ENCODE measurements around the gene SULT1A1. TPM values are rescaled to one million over a fixed set of nuclear protein-coding genes. Genes with fewer than 3 reads are reported as not detected.
"Not testable (repeated sequence)": the region's sequence is repeated elsewhere in the genome, so short reads cannot be mapped to it uniquely, and the experiment has no call there.

SULT1A1 gene
- total RNA-seq, 1 experiment from 2014 or later = 3.2 TPM

- H3K27ac Mint-ChIP-seq = no peak overlapping the region
Measured at GRCh38 chr16:28623172-28623711, 13.4 kb upstream of the SULT1A1 start.

DNA sequence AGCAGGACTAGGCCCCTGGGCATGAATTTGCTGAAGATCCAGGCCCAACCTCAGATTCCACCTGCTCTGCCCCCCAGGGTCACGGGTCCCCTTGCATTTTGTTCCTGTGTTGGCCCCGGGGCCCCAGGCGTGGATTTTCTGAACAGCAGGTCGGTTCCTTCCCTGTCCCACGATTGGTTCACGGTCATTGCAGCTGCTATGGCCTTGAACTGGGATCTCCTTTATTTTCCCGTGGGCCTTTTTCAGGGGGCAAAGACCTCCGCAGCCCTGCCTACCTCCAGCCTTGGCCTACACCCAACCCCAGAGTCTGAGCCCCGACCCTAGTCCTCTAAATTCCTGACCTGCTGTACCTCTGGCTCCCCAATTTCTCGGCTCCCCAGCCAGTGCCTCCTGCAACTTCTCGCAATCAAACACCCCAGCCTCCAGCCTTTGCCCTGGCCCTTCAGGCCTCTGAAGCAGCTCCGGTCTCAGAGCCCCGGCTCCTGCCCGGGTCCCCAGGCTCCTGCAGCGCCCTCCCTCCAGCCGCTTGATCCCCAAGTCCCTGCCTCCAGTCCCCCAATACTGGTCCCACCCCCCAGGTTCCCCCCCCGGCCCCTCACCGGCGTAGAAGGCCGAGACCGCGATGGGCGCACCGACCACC, 12.8 kb upstream of the SULT1A1 start:
- Mint-ChIP-seq H3K4me1 (peaks cover 23% of the 10 kb centered on the region), H3K4me3 (peak overlapping the region; percentile 52)
- CTCF ChIA-PET = interaction anchor here (1.0 to 1.2 kb wide), 2 partner anchors 26 to 301 kb away, joined by 3 read pairs; partner anchors contain the start of gene SULT1A2
- H3K36me3 Mint-ChIP-seq; H3K27ac Mint-ChIP-seq; ATAC-seq; H3K9me3 Mint-ChIP-seq; H3K27me3 Mint-ChIP-seq (ENCODE audit: low read depth); DNase-seq (ENCODE audit: low spot score); POLR2A ChIA-PET: not testable (repeated sequence)

More at GRCh38 chr16:28623172-28623711, 13.4 kb upstream of the SULT1A1 start:
- peaks cover 19% of the 10 kb centered on the region for H3K4me1 Mint-ChIP-seq
- no peaks in the 10 kb centered on the region for H3K36me3 Mint-ChIP-seq
- ChIA-PET CTCF (interaction anchor here (1.0 to 1.2 kb wide), 2 partner anchors 26 to 302 kb away, joined by 3 read pairs; partner anchors contain the start of gene SULT1A2), POLR2A (no interaction called here)
- no peaks in the 10 kb centered on the region for H3K27me3 Mint-ChIP-seq (ENCODE audit: low read depth)
- peak; percentile 65 for ATAC-seq
- peak overlapping the region; percentile 57 for H3K4me3 Mint-ChIP-seq
- DNase-seq (ENCODE audit: low spot score) = peak; percentile 64
- H3K9me3 Mint-ChIP-seq = 0 out of 2 replicates have a peak, but pooled peaks cover 3% of the 10 kb centered on the region
- TF ChIP-seq MYBL2 (CRISPR knock-in tag; IDR thresholded peaks at IDR 0.05) (no peak), ZNF121 (CRISPR knock-in tag; IDR thresholded peaks at IDR 0.05) (no peak), ZNF512 (CRISPR knock-in tag; IDR thresholded peaks at IDR 0.05; ENCODE audit: borderline replicate concordance) (no peak), ETV6 (CRISPR knock-in tag; IDR thresholded peaks at IDR 0.05) (no peak), TP53 (CRISPR knock-in tag; IDR thresholded peaks at IDR 0.05) (no peak), MXD4 (CRISPR knock-in tag; IDR thresholded peaks at IDR 0.05; ENCODE audit: borderline replicate concordance) (no peak)
- TF ChIP-seq, protein P1, sequence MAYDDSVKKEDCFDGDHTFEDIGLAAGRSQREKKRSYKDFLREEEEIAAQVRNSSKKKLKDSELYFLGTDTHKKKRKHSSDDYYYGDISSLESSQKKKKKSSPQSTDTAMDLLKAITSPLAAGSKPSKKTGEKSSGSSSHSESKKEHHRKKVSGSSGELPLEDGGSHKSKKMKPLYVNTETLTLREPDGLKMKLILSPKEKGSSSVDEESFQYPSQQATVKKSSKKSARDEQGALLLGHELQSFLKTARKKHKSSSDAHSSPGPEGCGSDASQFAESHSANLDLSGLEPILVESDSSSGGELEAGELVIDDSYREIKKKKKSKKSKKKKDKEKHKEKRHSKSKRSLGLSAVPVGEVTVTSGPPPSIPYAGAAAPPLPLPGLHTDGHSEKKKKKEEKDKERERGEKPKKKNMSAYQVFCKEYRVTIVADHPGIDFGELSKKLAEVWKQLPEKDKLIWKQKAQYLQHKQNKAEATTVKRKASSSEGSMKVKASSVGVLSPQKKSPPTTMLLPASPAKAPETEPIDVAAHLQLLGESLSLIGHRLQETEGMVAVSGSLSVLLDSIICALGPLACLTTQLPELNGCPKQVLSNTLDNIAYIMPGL (CRISPR knock-in tag; IDR thresholded peaks at IDR 0.05) = no peak
- TF ChIP-seq, protein P2, sequence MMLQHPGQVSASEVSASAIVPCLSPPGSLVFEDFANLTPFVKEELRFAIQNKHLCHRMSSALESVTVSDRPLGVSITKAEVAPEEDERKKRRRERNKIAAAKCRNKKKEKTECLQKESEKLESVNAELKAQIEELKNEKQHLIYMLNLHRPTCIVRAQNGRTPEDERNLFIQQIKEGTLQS (CRISPR knock-in tag; conservative IDR thresholded peaks at IDR 0.05) = no peak

DNA sequence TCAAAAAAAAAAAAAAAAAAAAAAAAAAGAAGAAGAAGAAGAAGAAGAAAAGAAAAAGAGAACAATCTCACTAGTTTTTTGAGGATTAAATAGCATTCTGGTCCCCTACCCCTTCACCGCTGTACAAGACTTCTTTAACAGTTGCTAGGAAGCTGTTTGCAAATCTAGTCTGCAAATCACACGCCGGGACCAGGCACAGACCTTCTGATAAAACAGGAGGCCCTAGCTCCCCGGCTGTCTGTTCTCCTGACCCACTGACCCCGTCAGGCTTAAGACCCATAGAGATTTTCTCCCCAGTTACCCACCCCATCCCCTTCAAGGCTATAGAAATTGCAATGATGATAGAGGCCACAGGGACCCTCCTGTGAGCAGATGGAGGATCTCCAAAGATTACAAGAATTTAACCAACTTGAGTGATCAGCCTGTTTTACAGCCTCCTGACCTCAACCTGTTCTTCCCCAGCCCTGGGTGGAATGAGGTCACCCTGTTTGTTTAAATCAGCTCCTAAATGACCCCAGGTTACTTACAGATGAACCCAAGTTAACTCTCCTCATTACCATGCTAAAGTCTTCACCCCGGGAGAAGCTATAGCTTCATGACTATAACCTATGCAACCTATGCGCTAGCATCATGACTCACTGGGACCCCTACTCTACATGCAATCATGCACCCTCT, 11.8 kb upstream of the SULT1A1 start:
- no peaks in the 10 kb centered on the region for H3K36me3 Mint-ChIP-seq
- no peak for TF ChIP-seq TP53 (CRISPR knock-in tag; IDR thresholded peaks at IDR 0.05)
- no peak for TF ChIP-seq ETV6 (CRISPR knock-in tag; IDR thresholded peaks at IDR 0.05)
- TF ChIP-seq, protein P3, sequence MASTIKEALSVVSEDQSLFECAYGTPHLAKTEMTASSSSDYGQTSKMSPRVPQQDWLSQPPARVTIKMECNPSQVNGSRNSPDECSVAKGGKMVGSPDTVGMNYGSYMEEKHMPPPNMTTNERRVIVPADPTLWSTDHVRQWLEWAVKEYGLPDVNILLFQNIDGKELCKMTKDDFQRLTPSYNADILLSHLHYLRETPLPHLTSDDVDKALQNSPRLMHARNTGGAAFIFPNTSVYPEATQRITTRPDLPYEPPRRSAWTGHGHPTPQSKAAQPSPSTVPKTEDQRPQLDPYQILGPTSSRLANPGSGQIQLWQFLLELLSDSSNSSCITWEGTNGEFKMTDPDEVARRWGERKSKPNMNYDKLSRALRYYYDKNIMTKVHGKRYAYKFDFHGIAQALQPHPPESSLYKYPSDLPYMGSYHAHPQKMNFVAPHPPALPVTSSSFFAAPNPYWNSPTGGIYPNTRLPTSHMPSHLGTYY (CRISPR knock-in tag; IDR thresholded peaks at IDR 0.05) = no peak
- no peak for DNase-seq (ENCODE audit: low spot score)
- H3K4me1 Mint-ChIP-seq = peaks cover 31% of the 10 kb centered on the region
- ChIA-PET POLR2A (no interaction called here), CTCF (no interaction called here)
- ATAC-seq = peak; percentile 46
- H3K4me3 Mint-ChIP-seq = no peak overlapping the region
- no peaks in the 10 kb centered on the region for H3K9me3 Mint-ChIP-seq
- no peaks in the 10 kb centered on the region for H3K27me3 Mint-ChIP-seq (ENCODE audit: low read depth)
- no peak overlapping the region for H3K27ac Mint-ChIP-seq

DNA sequence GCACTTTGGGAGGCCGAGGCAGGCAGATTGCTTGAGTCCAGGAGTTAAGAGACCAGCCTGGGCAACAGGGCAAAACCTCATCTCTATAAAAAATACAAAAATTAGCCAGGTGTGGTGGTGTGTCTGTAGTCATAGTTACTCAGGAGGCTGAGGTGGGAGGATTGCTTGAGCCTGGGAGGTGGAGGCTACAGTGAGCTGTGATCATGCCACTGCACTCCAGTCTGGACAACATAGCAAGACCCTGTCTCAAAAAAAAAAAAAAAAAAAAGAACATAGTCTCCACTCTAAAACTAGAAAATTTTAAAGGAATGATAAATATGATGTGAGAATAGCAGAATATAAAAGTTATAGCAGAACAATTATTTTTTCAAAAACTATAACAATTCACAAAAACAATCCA, 10.5 kb upstream of the SULT1A1 start:
- H3K27ac Mint-ChIP-seq; CTCF ChIA-PET; H3K36me3 Mint-ChIP-seq; H3K4me3 Mint-ChIP-seq; H3K9me3 Mint-ChIP-seq; DNase-seq (ENCODE audit: low spot score); POLR2A ChIA-PET; ATAC-seq; H3K27me3 Mint-ChIP-seq (ENCODE audit: low read depth): not testable (repeated sequence)
- peaks cover 33% of the 10 kb centered on the region for H3K4me1 Mint-ChIP-seq

Data from WTC11 (cell line).